HG02678 (cell line): Measurements from ENCODE around the gene GUK1.
A peak's percentile ranks its signal among the peaks of the same experiment; 100 is the strongest.
"Not testable (repeated sequence)": the region's sequence is repeated elsewhere in the genome, so short reads cannot be mapped to it uniquely, and the experiment has no call there.

Source experiments
- ATAC-seq: cut with Tn5 transposase; IDR thresholded peaks from one replicate; pipeline ENCODE4 v1.9.1; 2021; ENCODE audit warnings: mild to moderate bottlenecking, moderate library complexity; ENCODE audit not compliant: unreplicated experiment

Gene GUK1

DNA sequence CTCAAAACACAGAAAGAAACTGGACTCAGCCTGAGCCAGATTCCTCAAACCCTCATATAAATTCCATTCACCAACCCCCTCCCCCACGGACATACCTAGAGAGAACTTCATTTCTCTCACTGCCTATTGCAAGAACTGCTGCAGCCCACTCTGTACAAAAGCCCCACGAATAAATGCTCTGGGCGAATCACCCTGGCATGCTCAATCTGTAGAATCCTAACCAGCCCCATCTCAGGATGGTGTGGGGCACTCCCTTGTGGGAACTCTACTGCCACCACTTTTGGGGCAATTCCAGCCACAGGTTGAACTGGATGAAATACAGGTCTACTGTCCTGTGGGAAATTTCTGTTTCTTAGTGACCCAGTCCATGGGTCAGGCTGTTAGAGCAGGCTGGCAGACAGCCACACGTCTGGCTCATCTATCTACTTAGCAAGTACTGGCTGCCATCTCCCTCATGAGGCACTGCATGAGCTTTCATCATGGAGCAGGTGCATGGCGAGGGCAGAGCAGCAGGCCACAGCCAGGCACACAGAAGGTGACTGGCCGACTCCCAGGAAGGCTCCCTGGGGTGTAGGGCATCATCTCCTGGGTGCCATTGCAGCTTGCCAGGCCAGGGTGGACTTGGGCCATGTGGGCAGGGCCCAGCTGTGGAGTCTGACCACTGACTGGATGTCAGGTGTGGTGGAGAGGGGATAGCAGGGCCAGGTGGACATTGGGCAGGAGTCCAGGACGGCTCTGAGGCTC, 35.4 kb upstream of the GUK1 start:
- no peak for ATAC-seq

DNA sequence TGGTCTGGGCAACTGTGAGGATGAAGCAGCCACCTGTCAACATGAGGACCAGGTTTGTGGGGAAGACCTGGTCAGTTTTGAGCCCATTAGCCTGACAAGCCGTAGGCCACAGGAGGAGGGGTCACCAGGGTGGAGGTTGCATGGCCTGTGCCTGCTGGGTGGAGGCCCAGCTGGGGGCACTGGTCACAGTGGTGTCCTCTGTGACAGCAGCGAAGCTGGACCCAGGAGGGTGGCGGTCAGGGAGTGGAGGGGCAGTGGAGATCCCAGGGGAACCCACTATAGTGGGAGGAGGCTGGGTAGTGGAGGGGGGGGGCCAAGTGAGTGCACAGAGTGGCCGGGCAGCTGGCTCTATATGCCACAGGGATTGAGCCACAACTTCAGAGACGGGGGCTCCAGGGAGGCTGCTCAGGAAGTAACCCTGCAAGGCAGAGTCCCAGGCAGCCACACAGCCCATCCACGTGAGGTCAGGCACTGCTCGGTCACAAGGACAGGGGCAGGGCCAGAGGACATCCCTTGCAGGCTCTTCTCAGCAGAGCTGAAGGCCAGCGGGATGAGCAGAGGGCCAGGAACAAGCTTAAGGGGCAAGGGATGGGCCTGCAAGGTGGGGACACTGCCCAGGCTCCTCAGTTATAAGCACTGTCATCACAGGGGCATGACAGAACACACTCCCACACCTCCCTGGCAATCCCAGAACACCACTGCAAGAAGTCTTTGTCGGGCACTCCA, 34.6 kb upstream of the GUK1 start:
- ATAC-seq = no peak

DNA sequence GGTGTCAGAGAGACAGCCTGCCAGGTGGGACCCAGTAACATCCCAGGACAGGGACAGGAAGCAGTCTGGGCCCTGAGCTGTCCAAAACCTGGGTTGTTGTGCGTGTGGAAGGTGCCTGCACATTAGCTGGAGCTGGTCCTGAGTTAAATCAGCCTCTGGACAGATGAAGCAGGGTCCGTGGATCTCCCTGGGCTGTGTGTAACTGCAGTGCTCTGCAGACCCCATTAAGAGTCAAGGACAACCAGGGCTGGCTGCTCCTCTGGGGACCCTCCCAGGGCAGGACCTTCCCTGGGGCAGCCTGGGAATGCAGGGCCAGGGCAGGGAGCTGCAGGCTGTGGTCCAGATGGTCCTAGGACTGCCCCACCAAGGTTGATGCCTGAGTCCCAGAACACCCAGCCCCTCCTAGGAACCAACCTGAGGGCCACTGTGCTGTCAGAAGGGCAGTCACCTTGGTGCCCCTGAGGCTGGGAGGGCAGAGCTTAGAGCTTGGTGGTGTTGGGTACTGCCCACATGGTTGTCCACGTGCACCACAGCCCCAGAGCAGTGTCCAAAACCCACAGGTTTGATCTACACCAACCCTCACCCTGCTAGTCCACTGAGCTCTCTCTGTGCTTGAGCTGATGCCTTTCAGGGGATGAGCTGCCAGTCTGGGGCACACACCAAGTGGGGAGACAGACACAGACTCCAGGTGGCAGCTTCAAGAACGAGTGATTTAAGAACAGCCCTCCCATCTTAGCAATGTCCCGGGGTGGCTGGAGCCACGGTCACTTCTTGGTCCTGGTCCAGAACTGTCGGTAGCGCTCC, 33.9 kb upstream of the GUK1 start:
- ATAC-seq = no peak

DNA sequence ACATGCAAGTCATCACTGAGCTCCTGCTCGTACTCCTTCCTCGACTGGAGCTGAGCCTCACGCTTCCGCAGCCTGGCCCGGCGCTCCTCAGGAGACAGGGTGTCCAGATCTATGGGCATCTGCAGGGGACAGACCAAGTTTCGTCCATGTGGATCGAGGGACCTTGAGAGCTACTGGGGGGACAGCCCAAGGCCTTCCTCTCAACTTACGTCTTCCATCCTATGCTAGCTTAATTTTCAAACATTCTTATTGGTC, 33.4 kb upstream of the GUK1 start:
- ATAC-seq = no peak

DNA sequence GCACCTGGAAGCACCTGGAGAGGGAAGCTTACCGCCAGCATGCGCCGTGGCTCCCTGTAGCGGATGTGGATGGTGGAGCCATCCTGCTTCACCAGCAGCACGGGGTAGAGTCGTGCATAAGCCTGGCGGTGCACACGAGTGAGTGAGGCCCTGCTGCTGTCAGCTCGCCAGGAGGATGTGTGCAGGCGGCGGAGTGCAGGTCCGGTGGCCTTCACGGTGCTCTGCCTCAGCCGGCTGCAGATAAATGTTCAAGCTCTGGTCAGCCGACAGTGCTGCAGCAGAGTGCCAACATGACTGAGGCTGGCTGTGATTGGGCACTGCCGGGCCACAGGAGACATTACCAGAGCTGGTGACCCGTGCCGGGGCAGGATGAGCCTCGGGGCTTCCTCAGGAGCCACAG, 32.4 kb upstream of the GUK1 start:
- ATAC-seq = no peak

DNA sequence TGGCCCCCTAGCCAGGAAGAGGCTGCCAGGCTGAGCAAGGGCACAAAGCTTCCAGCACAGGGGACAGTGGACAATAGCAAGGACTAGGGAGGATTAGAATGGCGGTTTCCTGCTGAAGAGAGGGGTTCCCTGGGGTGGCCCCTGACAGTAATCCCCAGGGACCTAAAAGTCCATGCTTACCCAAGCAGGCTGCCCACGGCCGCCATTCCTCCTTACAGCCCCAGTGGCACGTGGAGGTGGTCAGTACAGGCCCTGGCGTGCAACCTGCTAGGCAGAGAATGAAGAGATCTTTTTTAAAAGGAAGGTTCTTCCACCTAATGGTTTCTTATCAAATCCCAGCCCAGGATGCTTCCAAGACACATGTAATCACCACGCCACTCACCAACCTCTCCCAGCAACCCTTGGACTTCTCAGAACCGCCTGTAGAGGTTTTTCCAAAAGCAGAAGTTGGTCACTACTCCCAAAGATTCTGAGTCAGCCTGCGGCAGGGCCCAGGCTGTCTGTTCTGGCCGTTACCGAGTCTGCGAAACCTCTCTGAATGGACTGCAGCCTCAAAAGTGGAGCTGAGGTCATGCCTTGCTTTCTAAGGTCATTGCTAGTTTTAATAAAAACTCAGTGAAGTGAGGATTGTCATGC, 31.9 kb upstream of the GUK1 start:
- ATAC-seq = no peak

DNA sequence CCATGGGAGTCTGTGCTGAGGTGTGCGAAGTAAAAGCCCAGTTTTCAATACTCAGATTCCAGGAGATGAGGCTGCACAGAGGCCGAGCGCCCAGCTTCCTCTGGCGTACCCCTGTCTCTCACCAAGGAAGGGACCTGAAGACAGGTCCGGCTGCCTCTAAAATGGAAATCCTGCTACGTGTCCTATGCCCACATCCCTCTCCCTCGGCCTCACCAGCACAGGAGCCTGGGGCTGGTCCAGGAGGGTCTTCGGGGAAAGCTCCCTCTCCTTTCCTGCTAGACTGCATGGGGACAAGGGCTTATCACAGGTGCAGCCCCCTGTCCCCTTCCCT, 31.4 kb upstream of the GUK1 start:
- no peak for ATAC-seq

DNA sequence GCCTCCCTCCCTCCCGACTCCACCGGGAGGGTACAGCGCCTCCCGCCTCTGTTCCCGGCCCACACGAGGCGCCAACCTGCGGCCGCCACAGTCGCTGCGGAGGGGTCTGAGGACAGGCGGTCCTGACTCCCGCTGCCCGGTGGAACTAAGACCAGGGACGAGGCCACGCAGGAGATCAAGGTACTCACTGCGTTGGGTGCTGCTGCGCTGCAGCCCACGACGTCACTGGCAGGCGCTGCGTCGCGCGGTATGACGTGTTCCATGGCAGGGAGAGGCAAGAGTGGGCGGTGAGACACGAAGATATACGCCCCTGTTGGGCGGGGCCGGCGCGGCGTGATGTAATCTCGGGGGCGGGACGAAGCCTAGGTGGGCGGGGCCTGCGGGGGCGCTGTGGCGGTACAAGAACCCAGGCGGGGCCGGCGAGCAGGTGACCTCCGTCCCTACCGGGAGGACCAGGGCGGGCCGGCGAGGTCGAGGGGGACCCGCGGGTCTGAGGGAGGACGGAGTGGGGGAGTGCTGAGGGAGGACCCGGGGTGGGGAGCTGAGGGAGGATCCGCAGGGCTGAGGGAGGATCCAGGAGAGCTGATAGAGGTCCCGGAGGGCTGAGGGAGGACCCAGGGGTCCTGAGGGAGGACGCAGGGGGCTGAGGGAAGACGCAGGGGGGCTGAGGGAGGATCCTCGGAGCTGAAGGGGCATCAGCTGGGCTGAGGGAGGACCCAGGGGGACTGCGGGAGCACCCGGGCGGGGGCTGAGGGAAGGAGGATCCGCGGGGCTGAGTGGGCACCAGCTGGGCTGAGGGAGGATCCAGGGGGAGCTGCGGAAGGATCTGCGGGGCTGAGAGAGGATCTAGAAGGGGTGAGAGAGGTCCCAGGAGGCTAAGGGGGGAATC, 30.8 kb upstream of the GUK1 start, which contains the start of gene MRPL55:
Gene MRPL55, minus strand, starts transcription at position 227 of the 889 bp plus-strand sequence. CDS start 1,039 bp downstream, outside the sequence.
- ATAC-seq = peak; percentile 89

DNA sequence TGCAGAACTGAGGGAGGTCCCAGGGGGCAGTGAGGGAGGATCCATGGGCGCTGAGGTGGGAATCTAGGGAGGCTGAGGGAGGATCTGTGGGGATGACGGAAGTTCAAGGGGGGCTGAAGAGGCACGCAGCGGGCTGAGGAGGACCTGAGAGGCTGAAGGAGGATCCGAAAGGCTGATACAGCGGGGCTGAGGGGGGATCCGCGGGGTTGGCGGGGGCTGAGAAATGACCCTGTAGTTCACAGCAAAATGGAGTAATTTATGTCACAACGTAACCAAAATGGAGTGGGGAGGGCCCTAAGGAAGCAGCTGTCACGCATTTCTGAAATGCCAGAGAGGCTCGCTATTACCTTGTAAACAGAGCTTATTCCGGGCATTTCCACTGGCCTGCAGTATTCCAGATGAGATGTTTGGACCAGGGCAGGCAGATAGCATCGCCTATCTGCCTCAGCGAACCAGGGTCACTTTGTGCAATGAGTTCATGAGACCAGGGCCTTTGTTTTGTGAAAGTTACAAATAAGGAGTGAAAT, 30.1 kb upstream of the GUK1 start:
- ATAC-seq = no peak

DNA sequence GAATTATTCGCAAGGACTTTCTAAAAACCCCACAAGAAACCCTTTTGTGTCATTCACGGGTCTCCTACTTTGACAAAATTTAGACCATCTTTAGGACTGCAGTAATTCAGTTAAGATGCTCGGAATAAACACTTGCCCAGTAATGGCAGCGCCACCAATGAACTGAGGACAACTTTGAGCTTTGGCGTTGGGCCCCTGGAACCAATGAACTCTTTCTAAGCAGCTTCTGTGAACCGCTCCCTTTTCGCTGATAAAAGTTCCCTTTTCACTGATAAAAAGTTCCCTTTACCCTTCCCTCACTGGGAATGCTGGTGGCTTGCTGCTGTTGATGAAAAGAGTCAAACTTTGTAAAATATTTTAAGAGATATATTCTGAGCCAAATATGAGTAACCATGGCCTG, 29.5 kb upstream of the GUK1 start:
- no peak for ATAC-seq

DNA sequence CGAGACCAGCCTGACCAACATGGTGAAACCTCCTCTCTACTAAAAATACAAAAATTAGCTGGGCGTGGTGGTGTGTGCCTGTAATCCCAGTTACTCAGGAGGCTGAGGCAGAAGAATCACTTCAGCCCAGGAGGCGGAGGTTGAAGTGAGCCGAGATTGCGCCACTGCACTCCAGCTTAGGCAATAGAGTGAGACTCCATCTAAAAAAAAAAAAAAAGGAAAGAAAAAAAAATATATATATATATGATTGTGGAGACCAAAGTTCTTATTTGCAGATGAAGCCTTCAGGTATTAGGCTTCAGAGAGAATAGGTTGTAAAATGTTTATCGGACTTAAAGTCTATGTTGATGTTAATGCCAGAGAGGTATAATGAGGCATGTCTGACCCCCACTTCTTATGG, 28.8 kb upstream of the GUK1 start:
- not testable (repeated sequence) for ATAC-seq

DNA sequence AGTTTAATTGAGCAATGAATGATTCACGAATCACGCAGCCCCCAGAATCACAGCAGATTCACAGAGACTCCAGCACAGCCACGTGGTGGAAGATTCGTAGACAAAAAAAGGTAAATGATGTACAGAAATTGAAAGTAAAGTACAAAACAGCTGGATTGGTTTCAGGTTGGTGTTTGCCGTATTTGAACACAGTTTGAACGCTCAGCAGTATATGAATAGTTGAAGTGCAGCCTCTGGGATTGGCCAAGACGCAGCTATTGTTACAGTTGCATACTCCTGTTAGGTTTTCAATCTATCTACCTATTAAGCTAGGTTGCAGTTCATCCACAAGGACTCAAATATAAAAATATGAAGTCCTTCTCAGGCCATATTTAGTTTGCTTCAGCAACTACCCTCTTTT, 27.9 kb upstream of the GUK1 start:
- ATAC-seq = no peak

DNA sequence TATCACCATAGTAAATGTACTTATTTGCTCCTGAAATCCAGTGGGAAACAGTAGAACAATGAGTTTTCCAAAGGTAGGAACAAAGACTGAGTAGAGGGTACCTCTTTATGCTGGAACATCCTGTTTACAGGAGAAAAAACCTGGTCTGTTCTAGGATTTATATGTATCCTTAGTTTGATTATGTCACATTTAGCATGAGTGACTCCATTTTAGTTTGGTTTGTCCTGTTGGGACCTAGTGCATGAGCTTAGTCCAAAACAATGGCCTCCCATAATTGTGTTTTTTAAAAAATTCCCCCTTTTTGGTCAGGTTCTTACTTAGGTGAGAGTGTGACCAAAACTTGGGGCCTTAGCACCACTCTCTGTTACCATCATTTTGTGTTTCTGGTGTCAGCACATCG, 27.5 kb upstream of the GUK1 start:
- ATAC-seq = no peak

DNA sequence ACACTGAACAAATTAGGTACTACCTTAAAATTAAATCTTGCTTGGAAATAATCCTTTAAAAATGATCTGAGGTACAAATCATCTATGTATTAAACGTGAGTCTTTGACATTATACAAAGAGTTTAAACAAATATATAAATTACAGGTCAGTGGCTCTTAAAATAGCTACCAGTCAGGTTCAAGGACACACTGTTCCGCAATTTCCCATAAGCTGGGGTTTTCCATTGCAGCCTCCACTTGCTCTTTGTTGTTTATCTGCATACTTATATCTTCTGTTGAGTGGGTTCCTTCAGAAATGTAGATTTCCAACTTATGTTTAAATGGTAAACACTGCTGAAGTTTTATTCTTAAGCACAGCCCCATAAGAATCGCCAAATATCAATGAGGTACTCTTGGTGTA, 25.3 kb upstream of the GUK1 start:
- ATAC-seq = no peak

DNA sequence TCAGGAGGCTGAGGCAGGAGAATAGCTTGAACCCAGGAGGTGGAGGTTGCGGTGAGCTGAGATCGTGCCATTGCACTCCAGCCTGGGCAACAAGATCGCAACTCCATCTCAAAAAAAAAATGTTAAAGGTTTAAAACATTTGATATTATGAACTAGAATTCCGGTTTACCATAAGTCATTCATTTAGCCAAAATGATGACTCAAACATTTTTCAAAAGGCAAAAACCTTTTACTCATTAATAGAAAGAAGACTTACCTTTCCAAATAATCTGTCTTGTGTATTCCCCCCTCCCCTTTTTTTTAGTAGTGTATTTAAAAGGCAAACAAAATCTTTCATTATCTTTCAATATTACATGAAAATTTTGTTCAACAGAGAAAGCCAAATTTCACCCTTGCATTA, 22.7 kb upstream of the GUK1 start:
- ATAC-seq = no peak

DNA sequence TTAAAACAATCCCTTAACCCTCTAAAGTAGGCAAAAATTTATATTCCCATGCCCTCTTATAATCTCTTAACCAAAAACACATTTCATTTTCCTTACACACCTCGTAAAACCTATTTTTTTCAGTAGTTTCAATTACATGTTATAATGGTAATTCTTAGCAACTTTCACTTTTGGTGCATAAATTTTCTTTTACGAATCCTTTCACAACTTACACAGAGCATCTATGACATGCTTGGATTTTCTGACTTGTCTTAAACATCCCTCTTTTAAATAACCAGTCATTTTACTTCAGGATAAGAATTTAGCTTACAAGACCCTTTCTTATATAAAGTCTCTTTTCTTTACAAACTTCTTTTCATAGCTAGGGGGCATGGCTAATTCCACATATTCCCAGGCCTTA, 22.0 kb upstream of the GUK1 start:
- ATAC-seq = no peak

DNA sequence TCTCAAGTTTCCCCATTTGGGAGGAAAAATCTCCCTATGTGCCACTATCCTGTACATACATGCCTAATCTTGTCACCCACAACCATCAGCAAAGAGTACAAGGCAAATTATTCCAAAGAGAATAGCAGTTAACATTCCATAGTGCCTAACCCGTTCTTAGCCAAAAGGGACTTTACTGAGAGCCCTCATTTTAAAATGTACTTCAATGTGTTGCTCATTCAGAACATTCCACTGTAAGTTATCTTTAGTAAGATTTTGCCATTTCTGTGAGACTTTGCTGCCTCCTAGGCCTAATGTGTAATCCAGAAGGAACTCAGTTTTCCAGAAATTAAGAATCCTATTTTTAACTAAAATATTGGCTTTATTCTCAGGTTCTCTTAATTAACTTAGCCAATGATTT, 19.7 kb upstream of the GUK1 start:
- no peak for ATAC-seq

DNA sequence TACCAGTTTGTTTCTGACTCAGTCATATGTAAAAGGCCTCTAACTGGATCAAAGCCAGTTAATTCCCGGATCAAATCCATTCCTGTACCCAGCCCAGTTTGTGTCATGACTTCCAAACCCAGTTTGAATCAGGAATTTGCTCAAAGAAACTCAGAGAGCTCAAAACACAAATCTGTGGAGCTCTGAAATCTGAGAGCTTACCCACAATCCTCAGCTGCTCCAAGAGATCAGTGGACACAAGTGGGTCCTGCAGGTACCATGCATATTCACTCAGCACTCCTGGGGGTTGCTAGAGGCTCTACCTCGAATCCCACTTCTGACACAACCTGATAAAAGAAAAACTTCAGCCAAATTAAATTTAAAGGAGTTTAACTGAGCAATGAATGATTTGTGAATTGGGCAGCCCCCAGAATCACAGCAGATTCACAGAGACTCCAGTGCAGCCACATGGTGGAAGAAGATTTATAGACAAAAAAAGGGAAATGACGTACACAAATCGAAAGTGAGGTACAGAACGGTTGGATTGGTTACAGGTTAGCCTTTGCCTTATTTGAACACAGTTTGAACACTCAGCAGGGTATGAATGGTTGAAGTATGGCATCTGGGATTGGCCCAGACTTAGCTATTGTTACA, 19.1 kb upstream of the GUK1 start:
- ATAC-seq = no peak

DNA sequence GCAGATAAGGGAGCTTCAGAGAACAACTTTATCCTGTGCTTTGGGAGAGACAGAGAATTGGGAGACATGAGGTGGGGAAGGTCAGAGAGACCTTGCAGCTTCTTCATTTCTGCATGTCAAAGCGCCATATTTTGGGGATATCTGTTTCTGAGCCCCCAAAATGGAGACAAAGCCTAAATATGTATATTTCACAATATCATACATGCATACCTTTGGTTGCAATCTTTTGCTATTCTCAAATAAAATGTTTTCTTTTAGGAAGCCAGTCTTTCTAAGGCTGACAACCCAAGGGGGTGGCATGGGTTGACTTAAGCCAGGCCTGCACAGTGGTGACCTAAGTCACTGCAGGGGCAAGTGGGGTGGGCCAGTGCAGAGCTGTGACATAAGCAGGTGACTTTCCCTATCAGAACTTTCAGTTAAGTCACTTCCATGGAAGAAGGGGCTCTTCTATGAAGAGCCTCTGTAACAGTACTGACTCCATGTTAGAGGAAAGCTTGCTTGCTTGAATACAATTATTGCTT, 17.1 kb upstream of the GUK1 start:
- no peak for ATAC-seq

DNA sequence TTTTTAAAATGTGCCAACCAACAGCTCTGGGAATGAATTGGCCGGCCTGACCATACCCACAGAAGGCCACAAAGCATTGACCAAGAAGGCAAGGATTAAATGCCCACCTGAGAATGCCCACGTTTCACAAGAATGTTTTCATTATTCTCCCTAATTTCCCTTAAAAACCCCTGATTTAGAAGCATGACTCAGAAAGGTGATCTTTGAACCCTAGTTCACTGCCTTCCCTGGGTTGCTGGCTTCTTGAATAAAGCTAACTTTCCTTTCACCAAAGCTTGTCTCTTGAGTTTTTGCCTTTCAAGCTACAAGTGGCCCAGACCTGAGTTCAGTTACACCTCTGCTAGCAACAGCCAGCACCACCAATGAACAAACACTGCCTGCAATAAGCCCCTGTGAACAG, 16.6 kb upstream of the GUK1 start:
- ATAC-seq = no peak
